Measurements from ENCODE around the gene FBXL17.

Gene FBXL17

DNA sequence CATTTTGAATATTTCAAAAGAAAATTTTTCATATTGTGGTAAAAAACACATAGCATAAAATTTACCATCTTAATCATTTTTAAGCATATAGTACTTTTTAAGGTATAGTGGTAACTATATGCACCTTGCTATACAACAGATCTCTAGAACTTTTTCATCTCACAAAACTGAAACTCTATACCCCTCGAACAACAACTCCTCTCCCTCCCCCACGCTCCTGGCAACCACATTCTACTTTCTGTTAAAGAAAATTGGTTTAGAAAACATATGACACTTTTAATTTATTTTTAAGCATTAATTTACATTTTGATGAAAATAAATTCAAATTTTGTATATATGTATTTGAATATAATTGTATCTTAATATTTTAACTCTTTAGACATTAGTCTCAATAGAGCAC is 563.9 kb downstream of the FBXL17 start:
- TF ChIP-seq, protein P1, sequence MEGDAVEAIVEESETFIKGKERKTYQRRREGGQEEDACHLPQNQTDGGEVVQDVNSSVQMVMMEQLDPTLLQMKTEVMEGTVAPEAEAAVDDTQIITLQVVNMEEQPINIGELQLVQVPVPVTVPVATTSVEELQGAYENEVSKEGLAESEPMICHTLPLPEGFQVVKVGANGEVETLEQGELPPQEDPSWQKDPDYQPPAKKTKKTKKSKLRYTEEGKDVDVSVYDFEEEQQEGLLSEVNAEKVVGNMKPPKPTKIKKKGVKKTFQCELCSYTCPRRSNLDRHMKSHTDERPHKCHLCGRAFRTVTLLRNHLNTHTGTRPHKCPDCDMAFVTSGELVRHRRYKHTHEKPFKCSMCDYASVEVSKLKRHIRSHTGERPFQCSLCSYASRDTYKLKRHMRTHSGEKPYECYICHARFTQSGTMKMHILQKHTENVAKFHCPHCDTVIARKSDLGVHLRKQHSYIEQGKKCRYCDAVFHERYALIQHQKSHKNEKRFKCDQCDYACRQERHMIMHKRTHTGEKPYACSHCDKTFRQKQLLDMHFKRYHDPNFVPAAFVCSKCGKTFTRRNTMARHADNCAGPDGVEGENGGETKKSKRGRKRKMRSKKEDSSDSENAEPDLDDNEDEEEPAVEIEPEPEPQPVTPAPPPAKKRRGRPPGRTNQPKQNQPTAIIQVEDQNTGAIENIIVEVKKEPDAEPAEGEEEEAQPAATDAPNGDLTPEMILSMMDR (IDR thresholded peaks at IDR 0.05; ENCODE audit: borderline replicate concordance, control extremely low read depth, extremely low read depth, insufficient read depth, missing control alignments): no peak
- in situ Hi-C loops (cut with MboI; ENCODE audit: low sequenced_read_pairs, unreplicated experiment): no loop called here
- DNase-seq (ENCODE audit: low spot score): no peak

DNA sequence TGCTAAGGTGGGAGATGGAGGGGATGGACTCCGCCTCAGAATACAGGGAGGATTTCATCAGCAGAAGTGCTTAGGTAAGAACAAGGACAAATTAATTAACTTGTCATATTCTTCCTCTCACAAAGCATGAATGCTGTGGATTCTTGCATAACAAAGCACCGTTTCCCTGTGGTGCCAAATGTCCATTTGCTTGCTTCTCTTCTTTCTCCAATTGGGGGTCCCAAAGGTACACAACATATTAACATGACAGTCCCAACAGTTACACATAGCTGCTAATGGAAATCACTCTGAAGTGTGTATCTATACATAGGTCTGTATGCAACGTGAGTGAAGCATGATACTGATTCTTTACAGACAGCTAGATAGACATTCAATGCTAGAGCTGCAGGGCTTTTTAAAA is 564.5 kb downstream of the FBXL17 start:
- DNase-seq (ENCODE audit: low spot score): no peak
- in situ Hi-C loops (cut with MboI; ENCODE audit: low sequenced_read_pairs, unreplicated experiment): no loop called here
- TF ChIP-seq, protein P1 (IDR thresholded peaks at IDR 0.05; ENCODE audit: borderline replicate concordance, control extremely low read depth, extremely low read depth, insufficient read depth, missing control alignments): no peak

- TF ChIP-seq, protein P1 (IDR thresholded peaks at IDR 0.05; ENCODE audit: borderline replicate concordance, control extremely low read depth, extremely low read depth, insufficient read depth, missing control alignments): no peak
Measured at GRCh38 chr5:107815109-107815508, 566.8 kb downstream of the FBXL17 start.

DNA sequence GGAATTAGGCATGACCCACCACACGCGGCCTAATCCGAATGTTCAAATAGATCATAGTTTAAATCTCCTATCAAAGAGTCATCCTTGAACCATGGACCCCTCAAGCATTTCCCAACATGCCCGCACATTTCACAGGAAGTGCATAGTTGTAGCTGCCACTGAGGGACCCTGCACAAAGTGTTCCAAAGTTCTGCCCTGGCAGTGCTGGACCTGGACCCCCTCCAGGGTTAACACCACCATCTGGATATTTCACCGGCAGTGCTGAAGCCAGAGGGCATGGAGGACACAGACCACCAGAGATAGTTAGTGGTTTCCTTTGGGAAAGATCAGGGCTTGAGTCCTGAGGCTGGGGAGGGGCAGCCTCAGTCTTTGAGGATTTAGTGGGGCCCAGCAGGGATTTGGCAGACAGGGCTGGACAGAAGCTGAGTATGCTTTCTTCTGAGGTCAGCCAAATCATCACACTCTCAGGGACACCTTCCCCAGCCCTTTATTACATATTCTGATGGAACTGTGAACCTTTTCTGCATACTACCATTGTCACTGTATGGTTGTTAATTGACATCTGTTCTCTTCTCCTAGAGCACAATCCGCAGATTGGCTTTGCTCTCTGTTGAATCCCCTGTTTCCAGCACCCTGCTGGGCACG is 567.6 kb downstream of the FBXL17 start:
- in situ Hi-C loops (cut with MboI; ENCODE audit: low sequenced_read_pairs, unreplicated experiment): no loop called here
- TF ChIP-seq, protein P1 (IDR thresholded peaks at IDR 0.05; ENCODE audit: borderline replicate concordance, control extremely low read depth, extremely low read depth, insufficient read depth, missing control alignments): no peak
- no peak for DNase-seq (ENCODE audit: low spot score)

More at GRCh38 chr5:107815109-107815508, 566.8 kb downstream of the FBXL17 start:
- in situ Hi-C loops (cut with MboI; ENCODE audit: low sequenced_read_pairs, unreplicated experiment): no loop called here
- DNase-seq (ENCODE audit: low spot score): no peak

DNA sequence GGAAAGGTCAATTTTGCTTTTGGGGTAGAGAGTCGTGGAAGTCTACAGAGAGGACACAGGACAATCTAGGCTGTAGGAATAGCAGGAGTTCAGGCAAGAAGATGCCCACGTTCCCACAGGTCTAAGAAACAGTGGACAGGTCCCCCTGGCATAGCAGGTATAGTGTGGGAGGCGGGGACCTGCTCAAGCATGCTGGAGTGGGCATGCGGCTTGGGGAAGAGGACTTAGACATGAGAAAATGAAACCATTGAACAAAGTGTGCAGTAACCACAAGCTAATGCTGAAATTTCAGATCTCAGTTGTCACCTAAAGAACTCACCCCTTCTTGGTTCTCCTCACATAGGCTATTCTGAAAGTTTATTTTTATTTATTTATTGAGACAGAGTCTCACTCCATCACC is 568.3 kb downstream of the FBXL17 start:
- TF ChIP-seq, protein P1 (IDR thresholded peaks at IDR 0.05; ENCODE audit: borderline replicate concordance, control extremely low read depth, extremely low read depth, insufficient read depth, missing control alignments): no peak
- in situ Hi-C loops (cut with MboI; ENCODE audit: low sequenced_read_pairs, unreplicated experiment): no loop called here

DNA sequence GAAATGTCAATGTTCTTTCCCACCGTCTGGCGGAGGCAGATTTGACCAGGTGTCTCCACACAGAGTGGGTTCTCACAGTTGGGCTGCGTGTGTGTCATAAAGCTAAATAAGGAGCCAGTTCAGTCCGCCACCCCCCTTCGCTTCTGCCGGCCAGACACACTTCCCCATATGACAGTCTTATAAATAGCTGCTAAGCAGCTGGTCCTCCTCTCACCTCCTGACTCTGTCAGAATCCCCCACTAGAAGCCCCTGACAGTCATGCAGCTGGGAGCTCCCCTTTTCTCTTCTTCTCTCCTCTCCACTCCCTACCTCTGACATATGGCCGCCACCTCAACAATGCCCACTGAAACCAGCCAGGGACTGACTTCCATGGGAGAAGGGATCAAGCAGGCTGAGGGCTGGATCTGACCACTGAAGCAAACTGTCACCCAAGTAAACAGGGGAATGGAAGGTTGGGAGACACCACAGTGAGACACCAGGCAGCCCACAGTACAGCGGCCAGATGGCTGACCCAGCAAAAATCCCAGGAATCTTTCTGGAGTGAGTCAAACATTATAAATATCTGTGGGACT is 569.2 kb downstream of the FBXL17 start:
- peak; percentile 38 for DNase-seq (ENCODE audit: low spot score)
- in situ Hi-C loops (cut with MboI; ENCODE audit: low sequenced_read_pairs, unreplicated experiment): no loop called here
- TF ChIP-seq, protein P1 (IDR thresholded peaks at IDR 0.05; ENCODE audit: borderline replicate concordance, control extremely low read depth, extremely low read depth, insufficient read depth, missing control alignments): no peak

More for the DNA sequence above, 568.3 kb downstream of the FBXL17 start:
- DNase-seq (ENCODE audit: low spot score): peak; percentile 43

Data from GM13976 (cell line).